Measurements from ENCODE around the gene KDM4B.
"Not testable (repeated sequence)": the region's sequence is repeated elsewhere in the genome, so short reads cannot be mapped to it uniquely, and the experiment has no call there.

KDM4B gene

DNA sequence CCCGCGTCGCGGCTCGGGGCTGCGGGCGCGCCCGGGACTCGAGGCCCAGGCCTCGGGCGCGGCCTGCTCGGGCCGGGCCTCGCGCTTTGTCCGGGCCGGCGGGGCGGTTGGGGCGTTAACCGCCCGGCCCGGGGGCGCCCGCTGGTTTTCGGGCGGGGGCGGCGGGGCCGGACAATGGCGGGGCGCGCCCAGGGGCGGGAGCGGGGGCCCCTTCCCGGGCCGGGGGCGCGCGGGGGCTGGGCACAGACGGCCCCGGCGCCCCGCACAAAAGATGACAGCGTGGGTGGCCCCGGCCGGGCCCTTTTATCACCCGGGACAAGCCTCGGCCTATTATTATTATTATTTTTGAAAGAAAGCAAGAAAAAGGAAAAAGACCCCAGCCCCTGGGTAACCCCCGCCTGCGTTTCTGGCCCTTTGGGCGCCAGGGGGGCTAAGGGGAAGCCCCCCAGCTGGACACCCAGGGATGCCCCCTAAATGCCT, 419 bp downstream of the KDM4B start:
- DNase-seq: no peak

DNA sequence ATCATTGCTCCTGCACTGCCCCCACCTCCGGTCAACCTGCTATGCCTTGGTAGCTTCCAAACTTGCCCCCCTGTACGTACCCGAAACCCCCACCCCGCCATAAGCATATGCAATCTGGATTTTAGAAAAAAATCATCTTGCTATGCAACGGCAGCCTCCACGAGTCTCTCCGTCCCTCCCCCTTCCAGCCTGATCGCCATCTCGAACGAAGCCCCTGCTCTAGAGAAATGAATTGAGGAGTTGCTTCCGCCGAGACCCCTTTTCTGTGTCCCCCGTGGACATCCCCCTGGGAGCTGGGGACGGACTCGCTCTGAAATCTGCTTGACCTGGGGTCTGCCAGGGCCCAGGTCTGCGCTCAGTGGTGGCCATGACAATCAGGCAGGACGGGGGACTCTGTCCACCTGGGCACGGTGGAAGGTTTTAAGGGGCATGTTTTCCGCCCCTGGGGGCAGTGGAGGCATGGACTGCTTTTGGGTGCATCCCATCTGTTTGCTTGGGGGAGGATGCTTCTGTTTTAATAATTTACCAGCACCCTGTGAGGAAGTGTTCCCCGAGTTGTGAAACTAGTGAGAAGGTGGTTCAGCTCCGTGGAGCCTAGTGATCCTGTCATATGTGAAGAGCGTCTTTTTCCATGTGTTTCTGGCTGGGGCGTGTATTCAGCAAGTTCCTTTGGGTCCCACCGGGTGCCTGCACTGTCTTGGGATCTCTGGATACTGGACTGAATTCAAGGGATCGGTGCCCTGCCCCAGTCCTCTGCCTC, 1.0 kb downstream of the KDM4B start:
- DNase-seq: no peak

DNA sequence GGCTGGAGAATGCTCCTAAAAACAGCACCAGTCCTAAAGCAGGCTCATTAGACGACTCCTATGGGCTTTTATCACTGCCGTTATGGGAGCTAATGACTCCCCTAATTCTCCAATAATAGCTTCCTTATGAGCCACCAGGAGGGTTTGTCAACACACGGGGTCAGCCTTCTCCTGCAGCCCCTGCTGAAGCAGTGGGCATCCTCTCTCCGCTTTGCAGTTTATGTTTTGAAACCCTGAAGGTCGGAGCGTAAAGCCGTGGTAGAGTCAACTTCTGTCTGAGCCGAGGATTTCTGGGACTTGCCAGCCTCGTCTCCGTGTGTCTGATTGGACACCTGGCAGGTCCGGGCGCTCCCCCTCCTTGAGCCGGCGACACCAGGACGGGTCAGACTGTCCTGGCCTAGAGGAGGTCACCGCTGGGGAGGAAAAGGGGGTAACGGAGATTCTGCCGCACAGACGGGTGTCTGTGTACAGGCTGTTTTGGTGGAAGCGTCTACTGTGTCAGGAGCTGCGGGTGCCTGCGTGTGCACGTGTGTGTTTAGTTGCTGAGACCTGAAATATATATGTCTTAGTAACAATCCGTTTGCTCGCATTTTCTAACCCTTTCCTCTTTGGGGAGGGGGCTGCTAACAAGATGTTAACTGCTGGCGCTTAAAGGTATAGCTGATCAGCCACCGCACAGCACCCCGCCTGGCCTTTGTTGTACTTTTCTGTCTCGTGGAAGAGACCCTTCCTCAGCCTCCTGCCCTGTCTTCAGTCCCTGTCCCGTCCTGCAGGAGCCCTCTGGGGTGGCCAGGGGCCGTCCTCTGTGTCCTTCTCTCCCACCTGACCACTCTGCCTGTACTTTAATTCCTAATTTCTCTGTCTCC, 1.9 kb downstream of the KDM4B start:
- DNase-seq: no peak

DNA sequence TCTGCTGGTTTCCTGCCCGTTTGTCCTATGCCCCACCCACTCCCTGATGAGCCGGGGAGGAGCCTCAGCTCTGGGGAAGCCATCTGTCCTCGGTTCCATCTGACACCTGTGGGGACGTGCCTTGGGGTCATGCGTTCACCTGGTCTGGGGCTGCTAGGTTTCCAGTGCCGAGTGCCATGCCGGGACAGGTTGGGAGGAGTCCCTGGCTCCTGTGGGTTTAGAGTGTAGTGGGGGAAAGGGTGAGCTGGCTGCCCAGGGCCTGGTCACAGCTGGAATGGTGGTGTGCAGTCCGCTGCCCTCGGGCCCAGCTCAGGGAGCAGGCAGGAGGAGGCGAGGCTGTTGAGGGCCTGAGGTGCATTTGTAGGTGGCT, 2.5 kb downstream of the KDM4B start:
- DNase-seq: no peak

DNA sequence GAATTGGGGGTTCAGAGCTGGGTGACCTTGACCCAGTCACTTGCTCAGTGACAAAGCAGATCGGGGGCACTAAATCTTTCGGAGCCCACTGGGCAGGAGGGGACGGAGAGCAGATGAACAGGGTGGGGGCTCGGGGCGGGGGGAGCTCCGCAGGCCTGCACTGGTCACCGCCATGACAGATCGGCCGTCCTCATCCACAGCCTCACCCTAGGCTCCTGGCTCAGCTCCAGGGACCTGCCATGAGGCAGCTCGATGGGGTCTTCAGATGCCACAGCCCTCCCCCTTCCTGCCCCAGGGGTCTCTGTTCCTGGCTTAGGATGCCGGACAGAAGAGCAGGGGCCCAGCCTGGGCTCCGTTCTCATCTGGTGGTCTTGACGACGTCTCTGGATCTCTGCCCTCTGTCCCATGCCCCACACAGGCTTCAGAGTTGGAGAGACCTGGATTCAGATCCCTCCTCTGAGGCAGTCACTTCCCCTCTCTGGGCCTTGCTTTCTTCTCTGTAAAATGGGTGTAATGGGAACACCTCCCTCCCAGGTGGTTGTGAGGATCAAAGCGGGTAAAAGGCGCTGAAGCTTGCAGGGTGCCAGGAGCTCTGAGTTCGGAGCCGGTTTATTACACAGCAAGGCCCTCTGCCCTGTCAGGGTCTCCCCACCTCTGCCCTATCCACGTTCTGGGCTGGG, 3.0 kb downstream of the KDM4B start:
- DNase-seq: no peak

DNA sequence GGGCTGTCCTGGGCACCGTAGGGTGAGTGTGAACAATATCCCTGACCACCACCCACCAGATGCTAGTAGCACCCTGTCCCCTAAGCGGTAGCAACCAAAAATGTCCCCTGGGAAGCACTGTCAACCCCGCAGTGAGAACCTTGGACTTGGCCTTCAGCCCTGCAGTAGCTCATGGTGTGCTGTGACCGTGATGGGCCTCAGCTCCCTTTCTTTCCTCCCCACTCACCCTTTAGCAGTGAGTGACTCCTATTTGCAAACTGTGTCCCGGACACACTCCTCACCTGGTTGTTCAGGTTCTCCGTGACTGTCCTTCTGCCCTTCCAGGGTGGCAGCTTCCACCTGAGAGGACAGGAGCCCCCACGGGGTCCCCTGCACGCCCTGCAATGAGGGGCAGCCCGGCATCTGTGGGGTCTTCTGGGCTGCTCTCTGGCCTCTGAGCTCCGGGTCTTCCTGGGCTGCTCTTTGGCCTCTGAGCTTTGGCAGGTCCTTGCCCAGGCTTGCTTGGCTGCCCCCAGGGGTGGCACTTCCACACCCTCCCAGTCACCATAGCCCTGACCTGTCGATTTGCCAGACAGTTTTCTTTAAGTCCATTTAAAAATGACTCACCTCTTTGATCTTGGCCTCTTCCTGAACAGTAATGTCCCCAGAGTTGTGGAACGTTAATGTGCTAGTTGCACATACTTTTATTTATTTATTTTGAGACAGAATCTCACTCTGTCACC, 3.8 kb downstream of the KDM4B start:
- DNase-seq: no peak

DNA sequence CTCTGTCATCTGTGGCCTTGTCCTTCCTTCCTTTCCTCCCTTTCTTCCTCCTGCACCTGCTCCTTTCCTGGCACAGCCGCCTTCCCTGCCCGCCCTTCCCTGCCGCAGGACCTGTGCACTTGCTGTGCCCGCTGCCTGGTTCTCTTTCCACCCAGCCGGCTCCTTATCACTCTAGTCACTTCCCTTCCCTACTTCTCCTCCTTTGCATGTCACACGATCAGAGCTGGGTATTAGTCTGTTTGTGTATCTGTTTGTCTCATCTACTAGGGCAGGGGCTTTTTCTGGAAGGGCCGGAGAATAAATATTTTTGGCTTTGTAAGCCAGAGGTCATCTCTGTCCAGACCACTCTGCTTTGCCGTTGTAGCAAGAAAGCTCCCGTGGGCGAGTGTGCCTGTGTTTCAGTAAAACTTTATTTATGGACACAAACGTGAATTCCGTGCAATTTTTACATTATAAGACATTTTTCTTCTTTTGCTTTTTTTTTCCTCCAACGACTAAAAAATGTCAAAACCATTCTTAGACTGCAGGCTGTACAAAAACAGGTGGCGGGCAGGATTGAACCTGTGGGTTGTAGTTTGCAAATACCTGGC, 6.1 kb downstream of the KDM4B start:
- DNase-seq: no peak

DNA sequence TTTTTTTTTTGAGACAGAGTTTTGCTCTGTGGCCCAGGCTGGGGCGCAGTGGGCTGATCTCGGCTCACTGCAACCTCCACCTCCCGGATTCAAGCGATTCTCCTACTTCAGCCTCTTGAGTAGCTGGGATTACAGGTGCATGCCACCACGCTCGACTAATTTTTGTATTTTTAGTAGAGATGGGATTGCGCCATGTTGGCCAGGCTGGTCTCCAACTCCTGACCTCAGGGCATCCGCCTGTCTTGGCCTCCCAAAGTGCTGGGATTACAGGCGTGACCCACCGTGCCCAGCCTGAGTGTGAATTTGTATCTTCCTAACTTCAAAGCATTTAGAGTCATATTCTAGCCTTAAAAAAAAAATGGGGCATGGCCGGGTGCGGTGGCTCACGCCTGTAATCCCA, 6.7 kb downstream of the KDM4B start:
- not testable (repeated sequence) for DNase-seq

DNA sequence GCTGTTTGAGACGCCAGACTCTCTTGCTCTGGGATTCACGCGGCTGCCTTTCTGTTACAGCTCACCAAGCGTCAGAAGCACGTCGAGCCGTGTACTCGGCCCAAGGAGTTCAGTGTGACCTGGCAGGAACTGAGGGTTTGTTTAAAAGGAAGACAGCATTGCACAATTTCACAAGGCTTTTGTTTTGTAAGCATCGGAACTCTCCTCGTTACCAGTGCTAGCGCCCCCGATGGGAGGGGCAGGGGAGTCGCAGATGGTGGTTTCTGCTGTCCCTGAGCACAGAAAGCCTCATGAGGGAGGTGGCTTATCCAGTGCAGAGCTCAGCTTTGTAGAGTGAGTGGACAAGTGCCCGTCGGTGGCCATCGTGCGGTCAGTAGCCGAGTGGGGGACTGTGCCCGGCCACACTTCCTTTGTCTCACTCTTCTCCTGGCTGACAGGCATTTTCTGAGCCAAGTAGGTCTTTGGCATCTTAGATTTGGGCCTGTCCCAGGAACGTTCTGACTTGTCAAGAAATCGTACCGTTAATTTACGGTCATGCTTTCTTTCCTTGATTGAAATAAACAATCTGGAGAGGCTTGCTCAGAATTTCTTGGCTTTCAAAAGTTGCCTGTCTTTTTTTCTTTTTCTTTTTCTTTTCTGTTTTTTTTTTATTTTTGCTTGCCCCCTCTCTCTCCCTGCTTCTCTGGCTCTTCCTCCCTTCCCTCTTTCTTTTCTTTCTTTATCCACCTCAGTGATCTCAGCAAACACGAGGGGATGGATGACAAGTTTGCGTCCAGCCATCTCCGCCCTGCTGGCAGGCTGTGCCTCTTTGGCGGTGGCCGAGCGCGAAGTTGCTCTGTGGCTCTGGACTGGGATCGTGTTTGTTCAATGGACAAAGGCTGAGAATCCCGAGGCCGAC, 7.7 kb downstream of the KDM4B start:
- DNase-seq: no peak

DNA sequence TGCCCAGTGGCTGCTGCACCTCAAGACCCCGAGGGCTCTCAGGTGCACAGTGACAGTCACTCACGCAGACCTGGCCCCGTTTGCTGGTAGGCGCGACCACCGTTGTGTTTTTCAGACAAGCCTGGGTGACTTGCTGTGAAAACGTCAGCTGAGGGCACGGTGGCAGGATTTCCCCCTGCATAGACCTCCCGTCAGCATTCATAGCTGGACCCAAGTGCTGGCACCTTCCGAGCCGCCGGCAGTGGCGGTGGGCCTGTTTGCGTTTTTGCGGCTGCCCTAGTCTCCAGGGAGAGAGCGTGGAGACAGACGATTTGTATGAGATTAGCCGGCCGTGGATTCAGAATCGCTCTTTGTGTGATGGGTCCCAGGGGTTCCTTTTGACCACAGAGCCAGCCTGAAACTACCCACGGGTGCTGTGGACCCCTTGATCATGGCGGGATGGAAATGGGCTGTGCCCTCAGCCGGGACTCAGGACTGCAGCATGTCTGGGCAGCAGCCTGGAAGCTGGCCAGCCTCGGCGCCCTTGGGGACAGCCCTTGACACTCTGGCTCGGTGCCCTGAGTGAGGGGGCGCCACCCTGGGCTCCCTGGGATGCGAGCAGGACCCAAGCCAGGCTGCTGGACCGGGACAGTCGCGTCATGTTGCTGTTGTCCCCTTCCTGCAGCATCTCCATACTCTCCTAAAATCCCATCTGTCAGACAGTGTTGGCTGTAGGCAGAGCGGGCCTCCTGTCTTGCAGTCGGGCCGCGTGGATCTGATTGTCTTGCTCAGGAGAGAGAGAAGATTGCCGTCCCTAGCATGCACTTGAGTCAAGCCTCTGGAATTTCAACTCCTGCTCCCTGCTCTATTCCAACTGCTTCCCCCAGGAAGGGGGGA, 8.6 kb downstream of the KDM4B start:
- DNase-seq: no peak

DNA sequence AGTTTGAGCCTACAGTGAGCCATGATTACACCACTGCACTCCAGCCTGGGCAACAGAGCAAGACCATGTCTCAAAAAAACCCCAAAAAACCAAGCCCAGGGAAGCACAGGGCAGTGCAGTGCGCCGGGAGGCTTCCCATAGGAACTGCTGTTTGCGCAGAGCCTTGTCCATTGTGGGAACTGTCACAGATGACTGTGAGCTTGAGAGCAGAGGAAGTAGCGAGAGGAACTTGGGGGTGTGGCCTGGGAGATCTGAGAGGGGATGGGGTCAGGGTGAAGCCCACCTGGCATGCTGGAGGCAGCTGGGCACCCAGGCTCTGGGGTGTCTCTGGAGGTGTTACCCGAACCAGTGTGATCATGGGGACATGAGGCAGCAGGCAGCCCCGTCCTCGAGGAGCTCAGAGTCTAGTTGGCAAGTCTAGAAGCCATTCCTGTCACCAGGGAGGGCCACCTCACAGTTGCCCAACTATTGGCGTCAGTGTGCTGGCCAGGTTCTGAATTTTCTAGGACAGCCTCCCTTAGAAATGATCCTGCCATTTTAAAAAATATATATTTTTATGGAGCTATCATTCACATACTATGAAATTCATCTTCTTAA, 10.4 kb downstream of the KDM4B start:
- DNase-seq: no peak

DNA sequence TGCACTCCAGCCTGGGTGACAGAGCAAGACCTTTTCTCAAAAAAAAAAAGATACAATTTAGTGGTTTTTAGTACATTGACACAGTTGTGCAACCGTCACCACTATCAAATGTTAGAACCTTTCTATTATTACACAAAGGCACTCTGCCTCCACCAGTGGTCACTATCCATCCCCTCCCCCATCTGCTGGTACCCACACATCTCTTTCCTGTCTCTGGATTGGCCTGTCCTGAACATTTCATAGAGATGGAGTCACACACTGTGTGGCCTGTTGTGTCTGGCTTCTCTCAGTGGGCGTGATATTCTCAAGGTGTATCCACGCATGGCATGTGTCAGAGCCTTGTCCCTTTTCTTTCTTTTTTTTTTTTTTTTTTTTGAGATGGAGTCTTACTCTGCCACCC, 11.2 kb downstream of the KDM4B start:
- no peak for DNase-seq

DNA sequence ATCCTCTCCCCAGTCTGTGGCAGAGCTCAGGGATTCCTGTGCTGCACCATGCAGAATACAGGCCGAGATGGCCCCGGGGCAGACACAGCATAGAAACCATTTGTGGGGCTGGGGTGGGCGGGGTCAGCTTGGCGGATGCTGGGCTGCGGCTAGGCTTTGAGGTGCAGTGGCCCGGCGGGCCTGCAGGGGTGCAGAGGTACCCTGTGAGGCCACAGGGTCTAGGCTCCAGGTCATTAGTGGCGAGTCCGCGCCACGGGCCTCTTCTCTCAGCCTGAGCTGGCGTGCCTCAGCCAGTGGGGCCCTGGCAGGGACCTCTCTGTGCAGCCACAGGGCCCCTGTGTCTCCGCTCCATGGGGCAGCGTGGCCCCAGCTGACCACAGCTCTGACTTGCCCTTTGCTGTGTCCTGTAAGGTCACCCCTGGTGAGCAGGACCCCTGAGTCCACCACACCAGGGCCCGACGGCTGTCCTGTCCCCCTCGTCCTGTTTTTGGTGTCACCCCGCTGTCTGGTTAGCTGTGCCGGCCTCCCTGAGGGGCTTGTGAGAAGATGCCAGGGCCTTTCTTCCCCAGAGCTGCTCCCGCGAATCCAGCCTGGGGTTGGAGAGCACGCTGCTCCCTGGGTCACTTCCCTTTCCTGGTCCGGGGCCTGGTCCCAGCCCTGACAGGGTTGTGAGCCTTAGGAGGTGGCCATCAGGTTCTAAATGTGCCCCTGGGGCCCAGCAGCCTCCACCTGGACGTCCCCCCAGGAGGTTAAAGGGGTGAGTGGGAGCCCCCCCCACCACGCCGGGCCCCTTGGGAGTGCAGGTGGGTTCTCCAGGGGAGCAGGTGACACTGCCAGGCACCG, 12.1 kb downstream of the KDM4B start:
- no peak for DNase-seq

DNA sequence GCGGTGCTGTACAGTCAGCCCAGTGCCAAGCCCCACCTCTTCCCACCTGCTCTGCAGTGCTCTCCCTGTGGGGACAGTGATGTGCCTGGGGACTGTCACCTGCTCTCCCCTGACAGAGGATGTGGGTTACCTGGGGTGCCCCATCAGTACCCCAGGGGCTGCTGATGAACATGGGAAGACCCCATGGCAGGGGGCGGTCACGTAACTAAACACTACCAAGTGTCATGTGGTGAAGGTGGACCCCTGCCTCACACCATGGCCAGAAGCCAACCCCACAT, 12.7 kb downstream of the KDM4B start:
- DNase-seq: no peak

DNA sequence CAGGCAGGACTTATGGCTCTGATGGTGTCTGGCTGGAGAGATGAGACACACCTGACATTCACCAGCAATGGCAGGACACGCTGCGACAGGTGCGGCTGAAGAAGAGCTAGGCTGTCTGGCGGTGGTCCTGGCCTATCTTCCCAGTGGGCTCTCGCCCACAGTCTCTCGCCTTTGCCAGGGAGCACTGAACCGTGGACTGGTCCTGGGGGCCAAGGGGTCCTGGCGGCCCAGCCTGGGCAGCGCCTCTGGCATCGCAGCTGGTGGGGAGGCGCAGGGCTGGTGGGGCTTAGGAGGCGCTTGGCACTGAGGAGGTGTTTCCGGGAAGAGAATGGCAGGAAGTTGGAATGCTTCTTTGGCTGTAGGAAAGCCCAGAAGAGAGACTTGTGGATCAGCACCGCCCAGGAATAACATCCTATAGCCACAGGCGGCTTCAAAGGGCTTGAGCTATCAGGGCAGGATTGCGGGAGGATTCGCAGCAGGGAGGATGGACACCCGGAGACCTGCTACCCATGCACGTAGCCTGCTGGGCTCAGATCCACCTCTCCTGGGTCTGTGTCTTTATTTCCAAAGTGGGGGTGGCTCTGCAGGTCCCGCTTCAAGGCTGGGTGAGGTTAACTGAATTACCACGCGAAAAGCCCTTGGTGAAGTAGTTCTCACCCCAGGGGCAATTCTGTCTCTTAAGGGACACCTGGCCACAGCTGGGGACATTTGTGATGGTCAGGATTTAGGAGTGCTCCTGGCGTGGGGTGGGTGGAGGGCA, 14.6 kb downstream of the KDM4B start:
- DNase-seq: no peak

DNA sequence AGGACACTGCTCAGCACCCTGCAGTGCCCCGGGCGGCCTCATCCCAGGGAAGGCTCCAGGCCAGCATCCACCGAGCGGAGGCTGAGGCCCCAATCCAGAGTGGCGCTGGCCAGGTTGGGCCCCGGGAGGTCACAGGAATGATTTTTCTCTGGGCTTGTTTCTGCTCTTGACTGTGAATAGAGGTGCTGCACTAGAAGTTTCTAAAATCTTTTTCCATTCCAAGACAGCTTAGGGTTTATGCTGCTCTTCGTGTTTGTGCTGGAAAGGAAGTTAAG, 15.1 kb downstream of the KDM4B start:
- DNase-seq: no peak

DNA sequence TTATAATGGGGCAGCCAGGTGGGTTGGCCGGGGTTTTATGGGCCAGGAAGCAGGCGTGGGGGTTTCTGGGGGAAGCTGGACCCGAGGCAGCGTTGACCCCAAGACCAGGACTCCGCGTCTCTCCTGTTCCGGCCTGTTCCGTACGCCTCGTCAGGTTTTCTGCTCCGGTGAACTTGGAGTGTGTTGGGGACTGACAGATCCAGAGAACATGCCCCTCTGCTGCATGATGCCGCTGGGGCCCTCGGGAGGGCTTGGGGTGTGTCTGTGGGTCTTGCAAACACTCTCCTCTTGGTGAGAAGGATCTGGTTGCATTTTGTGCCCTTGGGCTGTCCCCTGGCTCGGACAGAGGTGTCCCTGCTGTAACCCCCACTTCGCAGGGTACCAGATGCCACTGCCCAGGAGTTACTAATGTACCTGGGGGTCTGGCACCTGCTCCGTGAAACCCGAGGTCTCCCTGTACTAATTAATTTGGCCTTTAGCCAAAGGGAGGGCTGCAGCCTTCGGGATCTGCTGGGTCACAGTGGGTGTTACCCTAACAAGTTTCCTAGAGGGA, 15.6 kb downstream of the KDM4B start:
- no peak for DNase-seq

DNA sequence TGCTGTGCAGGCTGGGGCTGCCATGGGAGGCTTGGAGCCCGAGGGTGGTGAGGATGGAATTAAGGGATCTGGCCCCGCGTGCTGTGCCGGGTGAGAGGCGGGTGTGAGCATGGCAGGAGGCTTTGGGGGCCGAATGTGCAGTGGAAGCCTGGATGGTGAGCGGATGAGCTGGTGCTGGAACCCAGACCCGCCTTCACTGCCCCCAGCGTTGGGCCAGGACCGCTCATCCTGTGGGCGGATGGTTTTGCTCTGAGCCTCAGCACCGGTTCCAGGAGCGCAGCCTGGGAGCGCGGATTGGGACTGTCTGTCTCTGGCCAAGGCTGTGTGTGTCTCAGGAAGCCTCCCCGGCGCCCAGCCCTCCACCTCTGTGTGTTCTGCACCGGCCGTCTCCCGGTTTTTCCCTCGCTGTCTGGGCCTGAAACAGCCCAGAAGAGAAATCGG, 16.7 kb downstream of the KDM4B start:
- DNase-seq: no peak

Data from NCI-H1092 (cell line).